Erythroblast (primary cell): Measurements from ENCODE around the gene GPC2.

Experiments
- DNase-seq, 2 experiments: peaks; one replicate each; lab custom pipeline; 2025; lab: John Stamatoyannopoulos, UW
- GATA1 ChIP-seq: IDR thresholded peaks from 2 replicates; pipeline ENCODE4 v1.6.1; 2011; ENCODE audit warnings: low read depth, mild to moderate bottlenecking, control low read depth, low read length, moderate library complexity
- POLR2A ChIP-seq: IDR thresholded peaks from 2 replicates; pipeline ENCODE4 v1.6.1; 2011; ENCODE audit warnings: mild to moderate bottlenecking, low read length

The GPC2 gene

DNA sequence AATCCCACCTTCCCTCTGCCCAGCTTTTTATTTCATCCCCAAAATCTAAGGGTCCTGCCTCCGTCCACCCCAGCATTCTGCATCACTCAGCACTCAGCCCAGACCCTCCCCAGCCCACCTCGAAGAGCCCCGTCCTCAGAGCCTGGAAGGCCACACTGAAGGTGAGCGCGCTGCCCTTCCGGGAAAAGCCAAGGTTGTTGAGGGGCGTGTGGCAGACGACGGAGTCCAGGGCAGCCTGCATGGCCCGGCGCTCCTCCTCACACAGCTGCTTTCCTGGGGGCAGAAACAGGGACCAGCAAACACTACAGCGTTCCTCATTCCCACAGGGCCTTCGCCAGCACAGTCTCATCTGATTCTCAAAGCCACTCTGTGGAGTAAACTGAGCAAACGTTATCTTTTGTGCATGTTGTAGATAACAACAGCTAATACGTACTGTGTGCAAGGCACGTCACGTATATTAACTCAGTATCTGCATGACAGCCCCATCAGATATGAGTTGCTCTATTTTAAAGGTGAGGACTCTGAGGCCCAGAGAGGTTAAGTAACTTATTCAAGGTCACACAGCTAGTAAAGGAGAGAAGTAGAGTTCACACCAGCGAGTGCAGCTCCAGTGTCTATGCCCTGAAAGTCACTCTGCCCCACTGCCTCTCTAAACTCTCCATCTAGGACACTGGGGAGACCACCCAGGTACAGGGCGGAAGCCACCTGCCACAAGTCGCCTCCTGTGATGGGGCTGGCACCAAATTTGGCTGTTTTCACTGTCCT, 21.4 kb downstream of the GPC2 start:
- DNase-seq = no peak
- TF ChIP-seq GATA1 (no peak), POLR2A (no peak)

DNA sequence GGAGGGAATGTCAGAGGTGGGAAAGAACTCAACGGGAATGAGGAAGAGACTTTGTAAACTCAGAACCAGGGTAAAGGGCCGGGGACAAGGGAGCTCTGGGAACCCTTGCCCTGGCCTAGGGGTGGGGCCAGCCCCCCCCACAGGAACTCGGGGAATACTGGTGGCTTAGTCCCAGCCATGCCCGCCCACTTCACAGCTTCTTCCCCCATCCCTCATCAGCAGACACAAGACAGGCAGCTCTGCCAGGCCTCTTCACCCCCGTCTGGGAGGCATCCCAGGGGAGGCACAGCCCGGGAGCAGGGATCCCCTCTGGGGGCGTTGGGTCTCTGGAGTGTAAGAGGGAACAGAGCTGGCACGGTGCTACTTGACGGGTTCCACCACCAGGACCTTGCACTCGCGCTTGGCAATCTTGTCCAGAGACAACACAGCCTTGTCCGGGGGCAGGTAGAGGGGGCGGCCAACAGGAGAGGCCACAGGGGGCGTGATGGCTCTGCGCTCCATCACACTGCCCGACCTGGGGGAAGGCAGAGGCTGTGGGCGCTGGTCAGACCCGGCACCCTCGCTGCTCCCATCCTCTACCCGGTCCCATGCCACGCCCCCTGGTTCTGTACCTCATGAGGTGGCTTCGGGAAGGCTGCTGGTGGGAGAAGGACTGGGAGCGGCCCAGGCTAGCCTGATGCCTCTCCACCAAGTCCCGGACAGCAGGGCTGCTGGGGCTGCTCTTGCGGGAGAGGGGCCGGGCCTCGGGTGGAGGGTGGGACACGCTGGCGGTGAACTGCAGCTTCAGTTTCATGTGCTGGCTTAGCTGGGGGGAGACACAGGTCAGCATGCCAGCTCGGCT, 22.3 kb downstream of the GPC2 start:
- no peak for TF ChIP-seq GATA1
- no peak for TF ChIP-seq POLR2A
- DNase-seq = no peak

DNA sequence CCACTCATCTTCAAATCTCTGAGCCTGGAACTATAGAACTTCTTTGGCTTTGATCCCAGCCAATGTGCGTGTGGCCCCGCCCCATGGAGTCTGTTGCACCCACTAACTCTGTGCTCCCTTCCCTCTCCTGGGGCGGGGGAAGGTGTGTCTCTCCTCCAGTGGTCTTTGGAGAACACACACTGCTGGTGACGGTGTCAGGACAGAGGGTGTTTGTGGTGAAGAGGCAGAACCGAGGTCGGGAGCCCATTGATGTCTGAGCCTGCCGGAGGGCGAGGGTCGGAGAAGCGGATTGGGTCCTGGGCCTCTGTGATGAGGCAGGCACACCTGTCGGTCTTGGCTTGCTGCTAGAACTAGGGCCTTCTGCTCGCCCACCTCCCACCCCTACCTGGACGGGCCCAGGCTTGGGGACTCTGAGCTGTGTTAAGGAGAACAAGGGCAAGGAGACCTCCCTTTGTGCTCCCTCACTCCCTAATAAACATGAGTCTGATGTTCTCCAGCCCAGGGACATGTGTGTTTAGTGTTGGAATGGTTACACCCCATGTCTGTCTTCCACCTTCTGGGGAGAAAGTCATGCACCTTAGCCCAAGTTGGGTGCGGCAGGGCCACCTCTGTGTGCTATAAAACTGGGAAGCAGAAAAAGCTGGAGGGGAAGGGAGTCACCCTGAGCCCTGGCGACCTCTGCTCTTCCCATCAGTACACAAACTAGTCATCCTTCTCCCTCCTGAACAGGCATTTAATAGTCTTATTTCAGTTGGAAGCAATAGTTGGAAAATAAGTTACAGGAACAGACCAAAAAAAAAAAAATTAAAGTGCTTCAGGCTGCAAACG, 23.3 kb downstream of the GPC2 start:
- DNase-seq = peak in 1 of 2 experiments; percentile 28
- no peak for TF ChIP-seq GATA1
- no peak for TF ChIP-seq POLR2A

DNA sequence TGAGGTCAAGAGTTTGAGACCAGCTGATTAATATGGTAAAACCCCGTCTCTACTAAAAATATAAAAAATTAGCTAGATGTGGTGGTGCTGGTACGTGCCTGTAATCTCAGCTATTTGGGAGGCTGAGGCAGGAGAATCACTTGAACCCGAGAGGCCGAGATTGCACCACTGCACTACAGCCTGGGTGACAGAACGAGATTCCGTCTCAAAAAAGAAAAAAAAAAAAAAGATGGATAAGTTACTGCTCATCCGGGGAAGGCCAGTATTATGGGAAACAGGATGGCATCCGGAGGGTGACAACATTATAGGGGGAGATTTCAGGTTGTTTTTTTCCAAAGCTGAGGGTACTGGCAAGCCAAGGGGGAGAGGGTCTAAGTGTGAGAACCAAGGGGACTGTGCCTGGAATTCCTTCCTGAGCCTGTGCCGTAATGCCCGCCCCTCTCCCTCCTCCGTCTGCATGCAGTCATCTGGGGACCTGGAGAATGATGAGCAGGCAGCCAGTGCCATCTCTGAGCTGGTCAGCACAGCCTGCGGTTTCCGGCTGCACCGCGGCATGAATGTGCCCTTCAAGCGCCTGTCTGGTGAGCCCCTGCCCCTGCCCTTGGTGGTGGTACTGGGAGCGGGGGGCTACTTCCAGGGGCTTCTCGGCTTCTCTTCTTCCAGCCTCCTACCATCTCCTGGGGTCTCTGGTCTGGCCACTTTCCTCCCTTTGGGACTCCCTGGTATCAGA, 24.1 kb downstream of the GPC2 start:
- no peak for DNase-seq
- TF ChIP-seq POLR2A = no peak
- TF ChIP-seq GATA1 = no peak

DNA sequence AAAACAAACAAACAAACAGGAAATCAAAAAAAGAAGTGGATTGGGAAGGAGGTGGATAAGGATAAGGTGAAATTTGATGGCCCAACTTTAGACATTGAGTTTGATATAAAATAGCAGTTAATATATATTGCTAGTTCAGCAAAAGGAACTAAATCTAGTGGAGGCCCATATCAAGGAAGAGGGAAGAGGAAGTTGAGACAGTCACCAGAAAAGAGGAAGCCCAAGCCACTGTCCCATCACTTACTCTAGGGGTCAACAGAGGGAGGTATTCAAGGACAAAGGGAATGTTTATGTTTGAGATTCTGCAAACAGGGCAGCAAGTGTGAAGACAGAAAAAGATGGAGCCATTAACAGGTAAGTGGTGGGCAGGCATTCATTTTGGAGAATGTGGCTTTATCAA, 24.8 kb downstream of the GPC2 start:
- TF ChIP-seq POLR2A (no peak), GATA1 (no peak)
- DNase-seq = no peak

DNA sequence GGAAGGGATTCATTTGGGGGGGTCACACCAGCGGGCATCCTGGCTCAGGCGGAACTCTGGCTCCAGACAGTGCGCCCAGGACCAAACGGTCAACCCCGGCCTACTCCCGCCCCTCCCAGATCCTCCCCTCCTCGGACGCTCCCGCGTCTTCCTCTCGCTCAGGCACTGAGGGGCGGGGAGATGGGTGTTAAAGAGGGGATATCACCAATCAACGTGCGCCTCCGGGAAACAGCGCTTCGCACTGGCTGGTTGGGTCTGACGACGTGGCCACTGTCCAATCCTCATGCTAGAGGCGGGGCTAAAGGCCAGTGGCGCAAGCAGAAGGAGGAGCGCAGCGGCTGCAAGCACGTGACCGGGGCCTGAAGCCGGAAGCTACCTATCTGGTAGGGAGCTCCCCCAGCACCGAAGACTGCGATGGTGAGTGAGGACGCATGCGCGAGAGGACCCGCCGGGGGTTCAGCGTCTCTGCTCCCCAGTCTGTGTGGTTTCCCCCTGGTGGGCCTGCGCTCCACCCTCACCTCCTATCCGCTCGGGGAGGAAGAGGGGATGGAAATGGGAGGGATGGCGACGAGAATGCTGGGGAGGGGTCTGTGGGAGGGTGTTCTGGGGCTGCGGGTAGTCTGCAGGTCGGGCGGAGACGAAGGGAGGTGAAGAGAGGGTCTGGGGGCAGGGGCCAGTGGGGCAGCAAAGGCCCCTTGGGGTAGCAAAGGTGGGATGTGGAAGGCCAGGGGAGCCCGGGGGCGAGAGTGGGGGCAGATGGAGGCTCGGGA, 28.4 kb downstream of the GPC2 start, which contains the start of gene LAMTOR4:
Gene LAMTOR4 (plus strand): TSS at position 360 of the 770 bp plus-strand sequence. CDS start 55 bp downstream, at position 415.
- no peak for TF ChIP-seq GATA1
- peak; percentile 85 for TF ChIP-seq POLR2A
- DNase-seq = peak; percentile 99

DNA sequence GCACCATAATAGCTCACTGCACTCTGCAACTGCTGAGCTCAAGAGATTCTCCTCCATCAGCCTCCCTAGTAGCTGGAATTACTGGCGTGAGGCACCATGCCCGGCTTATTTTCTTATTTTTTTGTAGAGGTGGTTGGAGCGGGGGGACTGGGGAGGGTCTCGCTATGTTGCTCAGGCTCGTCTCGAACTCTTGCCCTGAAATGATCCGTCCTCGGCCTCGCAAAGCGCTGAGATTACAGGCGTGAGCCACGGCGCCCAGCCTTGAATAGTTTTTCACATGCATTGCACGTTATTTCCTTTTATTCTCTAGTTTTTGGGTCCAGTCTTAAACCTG, 29.0 kb downstream of the GPC2 start:
- DNase-seq = no peak
- TF ChIP-seq GATA1 = no peak
- no peak for TF ChIP-seq POLR2A

DNA sequence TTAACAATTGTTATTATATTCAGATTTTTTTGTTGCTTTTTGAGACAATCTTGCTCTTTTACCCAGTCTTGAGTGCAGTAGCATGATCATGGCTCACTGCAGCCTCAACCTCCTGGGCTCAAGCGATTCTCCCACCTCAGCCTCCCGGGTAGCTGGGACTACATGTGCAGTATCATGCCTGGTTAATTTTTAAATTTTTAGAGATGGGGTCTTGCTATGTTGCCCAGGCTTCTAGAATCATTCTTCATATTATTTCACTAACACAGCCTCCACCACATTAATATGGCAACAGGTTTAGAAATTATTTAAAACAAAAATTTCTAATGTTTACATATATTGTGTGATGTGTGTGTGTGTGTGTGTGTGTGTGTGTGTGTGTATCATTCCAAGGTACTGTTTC, 29.9 kb downstream of the GPC2 start:
- TF ChIP-seq POLR2A (no peak), GATA1 (no peak)
- DNase-seq = no peak

DNA sequence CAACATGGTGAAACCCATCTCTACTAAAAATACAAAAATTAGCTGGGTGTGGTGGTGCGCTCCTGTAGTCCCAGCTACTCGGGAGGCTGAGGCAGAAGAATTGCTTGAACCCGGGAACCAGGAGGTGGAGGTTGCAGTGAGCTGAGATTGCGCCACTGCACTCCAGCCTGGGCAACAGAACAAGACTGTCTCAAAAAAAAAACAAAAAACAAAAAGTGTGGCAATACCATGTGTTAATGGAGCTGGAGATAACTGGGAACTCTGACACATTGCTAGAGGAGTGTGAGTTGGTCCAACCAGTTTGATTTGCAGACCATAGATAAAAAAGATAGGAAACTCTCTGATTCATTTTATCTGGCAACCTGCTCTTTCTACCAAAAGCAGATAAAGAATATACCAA, 30.8 kb downstream of the GPC2 start:
- peak in 1 of 2 experiments; percentile 70 for DNase-seq

DNA sequence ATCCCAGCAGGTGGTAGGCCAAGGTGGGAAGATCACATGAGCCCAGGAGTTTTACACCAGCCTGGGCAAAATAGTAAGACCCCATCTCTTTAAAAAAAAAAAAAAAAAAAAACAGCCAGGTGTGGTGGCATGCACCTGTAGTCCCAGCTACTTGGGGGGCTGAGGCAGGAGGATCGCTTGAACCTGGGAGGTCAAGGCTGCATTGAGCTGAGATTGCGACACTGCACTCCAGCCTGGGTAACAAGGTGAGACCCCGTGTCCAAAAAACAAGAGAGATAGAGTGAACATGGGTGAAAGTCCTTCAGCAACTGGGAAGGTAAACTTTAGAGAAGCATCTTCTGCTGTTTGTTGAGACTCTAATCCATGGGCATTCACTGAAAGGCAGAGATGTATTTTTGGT, 34.7 kb downstream of the GPC2 start:
- no peak for DNase-seq
- TF ChIP-seq POLR2A = no peak
- TF ChIP-seq GATA1 = no peak

DNA sequence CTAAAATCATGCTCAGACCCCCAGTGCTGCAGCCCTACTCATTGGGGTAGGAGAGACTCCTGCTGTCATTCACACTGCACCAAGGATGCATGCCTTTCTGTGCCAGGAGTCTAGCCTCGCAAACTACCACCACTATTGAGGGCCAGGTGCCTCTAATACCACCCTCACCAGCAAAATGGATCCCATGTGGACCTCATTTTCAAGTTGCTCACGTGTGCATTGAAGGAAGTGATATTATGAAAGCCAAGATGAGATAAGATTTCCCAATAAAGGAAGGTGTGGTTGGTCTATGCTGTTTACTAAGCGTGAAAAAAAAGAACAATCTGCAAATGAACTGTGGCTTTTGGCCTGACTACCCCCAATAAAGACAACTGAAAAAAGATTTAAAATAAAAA, 35.6 kb downstream of the GPC2 start:
- DNase-seq = no peak
- TF ChIP-seq POLR2A (no peak), GATA1 (no peak)
